Calu3 (cell line): ENCODE data around the gene PGAP3. TPM values are rescaled to one million over a fixed set of nuclear protein-coding genes. Genes with fewer than 3 reads are reported as not detected.

Experiments
- BruUV-seq: library from RNA; stranded (reverse); fragments of 400-500 nt; replicated peaks from 2 replicates; lab custom pipeline; 2021; lab: Mats Ljungman, UMichigan
- CTCF ChIA-PET: fragments of 300-600 bp; sonication (Branson Sonifier 250); formaldehyde crosslinking; loops from one replicate; lab custom pipeline; 2022; ENCODE audit warnings: antibody characterized with exemption; lab: Charles Lee
- DNase-seq: peaks from one replicate; pipeline ENCODE4 v3.0.0; 2022
- H3K27ac Mint-ChIP-seq: one replicate; pipeline ENCODE4 v1.8.0; 2022; ENCODE audit warnings: mixed read lengths; ENCODE audit not compliant: unreplicated experiment
- H3K27me3 Mint-ChIP-seq: one replicate; pipeline ENCODE4 v1.8.0; 2022; ENCODE audit warnings: mixed read lengths; ENCODE audit not compliant: unreplicated experiment
- H3K36me3 Mint-ChIP-seq: one replicate; pipeline ENCODE4 v1.8.0; 2022; ENCODE audit warnings: mild to moderate bottlenecking, moderate library complexity, mixed read lengths; ENCODE audit not compliant: insufficient read depth, unreplicated experiment
- H3K4me1 Mint-ChIP-seq: one replicate; pipeline ENCODE4 v1.8.0; 2022; ENCODE audit warnings: mild to moderate bottlenecking, low read depth, mixed read lengths; ENCODE audit not compliant: unreplicated experiment
- H3K4me3 Mint-ChIP-seq: one replicate; pipeline ENCODE4 v1.8.0; 2022; ENCODE audit warnings: mild to moderate bottlenecking, low read depth, moderate library complexity, mixed read lengths; ENCODE audit not compliant: unreplicated experiment
- H3K9me3 Mint-ChIP-seq: one replicate; pipeline ENCODE4 v1.8.0; 2022; ENCODE audit warnings: low read depth, mixed read lengths; ENCODE audit not compliant: unreplicated experiment
- intact Hi-C: fragments of 100-400 bp; cut with micrococcal nuclease; formaldehyde crosslinking; loops from one replicate; pipeline ENCODE4 v1.10.0; 2022; ENCODE audit not compliant: unreplicated experiment
- total RNA-seq: library from RNA; stranded (reverse); gene quantifications from 2 replicates; pipeline ENCODE4 v1.2.3, GENCODE V29; 2022
- TF ChIP-seq, protein P1 (sequence below): fragments of 200-600 bp; IDR thresholded peaks from one replicate; pipeline ENCODE4 v1.8.0; 2022; ENCODE audit warnings: antibody characterized with exemption; ENCODE audit not compliant: unreplicated experiment

The PGAP3 gene
- total RNA-seq, 1 experiment from 2014 or later, result 1,186 TPM

DNA sequence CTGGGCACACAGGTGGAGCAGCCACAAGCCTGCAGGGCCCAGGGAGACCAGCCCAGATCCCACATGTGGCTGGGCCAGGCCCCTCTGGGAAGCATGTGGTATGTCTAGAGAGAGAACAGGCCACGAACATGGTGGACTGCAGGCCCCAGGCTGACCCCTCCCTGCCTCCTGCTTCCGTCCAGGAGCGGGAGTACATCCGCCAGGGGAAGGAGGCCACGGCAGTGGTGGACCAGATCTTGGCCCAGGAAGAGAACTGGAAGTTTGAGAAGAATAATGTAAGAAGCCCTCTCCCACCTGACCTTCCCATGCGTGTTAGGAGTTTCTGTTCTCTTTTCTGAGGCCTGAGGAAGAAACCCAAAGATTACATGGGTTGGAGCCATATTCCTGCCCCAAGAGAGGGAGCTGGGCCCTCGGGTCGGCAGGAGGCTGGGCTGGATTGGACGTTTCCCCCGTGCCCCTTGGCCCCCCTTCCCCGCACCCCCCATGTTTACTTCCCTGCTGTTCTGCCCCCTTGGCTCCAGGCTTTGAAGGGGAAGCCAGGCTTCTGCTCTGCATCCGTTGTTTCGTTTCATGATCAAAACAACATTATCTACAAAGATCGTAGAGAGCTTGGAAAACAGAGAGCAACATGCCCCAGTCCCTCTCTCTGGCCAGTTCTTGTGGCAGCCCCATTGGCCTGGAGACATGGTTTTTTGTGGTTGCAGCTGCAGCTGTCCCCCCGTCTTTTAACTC lies 28.4 kb downstream of the PGAP3 start:
- TF ChIP-seq, protein P1, sequence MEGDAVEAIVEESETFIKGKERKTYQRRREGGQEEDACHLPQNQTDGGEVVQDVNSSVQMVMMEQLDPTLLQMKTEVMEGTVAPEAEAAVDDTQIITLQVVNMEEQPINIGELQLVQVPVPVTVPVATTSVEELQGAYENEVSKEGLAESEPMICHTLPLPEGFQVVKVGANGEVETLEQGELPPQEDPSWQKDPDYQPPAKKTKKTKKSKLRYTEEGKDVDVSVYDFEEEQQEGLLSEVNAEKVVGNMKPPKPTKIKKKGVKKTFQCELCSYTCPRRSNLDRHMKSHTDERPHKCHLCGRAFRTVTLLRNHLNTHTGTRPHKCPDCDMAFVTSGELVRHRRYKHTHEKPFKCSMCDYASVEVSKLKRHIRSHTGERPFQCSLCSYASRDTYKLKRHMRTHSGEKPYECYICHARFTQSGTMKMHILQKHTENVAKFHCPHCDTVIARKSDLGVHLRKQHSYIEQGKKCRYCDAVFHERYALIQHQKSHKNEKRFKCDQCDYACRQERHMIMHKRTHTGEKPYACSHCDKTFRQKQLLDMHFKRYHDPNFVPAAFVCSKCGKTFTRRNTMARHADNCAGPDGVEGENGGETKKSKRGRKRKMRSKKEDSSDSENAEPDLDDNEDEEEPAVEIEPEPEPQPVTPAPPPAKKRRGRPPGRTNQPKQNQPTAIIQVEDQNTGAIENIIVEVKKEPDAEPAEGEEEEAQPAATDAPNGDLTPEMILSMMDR, result no peak
- H3K9me3 Mint-ChIP-seq, result no peaks in the 10 kb centered on the region
- H3K36me3 Mint-ChIP-seq, result peaks cover 92% of the 10 kb centered on the region
- peaks cover 26% of the 10 kb centered on the region for H3K4me1 Mint-ChIP-seq
- CTCF ChIA-PET, result interaction anchor here (0.5 to 161.2 kb wide), 12 partner anchors 39 to 1897 kb away, joined by 3 to 42089 read pairs (median 7); partner anchors contain the start of genes ERBB2, GRB7, GSDMA and GSDMB
- no TSS peak for BruUV-seq
- intact Hi-C loops, result no loop called here
- H3K4me3 Mint-ChIP-seq, result no peak overlapping the region
- DNase-seq, result peak; percentile 83
- no peaks in the 10 kb centered on the region for H3K27me3 Mint-ChIP-seq
- no peak overlapping the region for H3K27ac Mint-ChIP-seq

DNA sequence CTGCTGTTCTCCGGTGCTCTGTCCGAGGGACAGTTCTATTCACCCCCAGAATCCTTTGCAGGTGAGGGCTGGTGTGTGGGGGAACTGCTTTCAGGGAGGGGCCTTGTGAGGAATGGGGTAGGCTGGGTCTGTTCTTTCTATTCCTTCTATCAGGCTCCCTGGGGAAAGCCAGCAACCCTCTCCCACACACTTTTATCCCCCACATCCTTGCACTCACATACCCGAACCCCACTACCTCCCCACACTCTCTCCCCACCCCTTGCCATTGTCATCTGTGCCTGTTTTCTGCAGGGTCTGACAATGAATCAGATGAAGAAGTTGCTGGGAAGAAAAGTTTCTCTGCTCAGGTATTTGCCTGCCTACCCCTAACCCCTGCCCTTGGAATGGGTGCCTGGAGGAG lies 29.1 kb downstream of the PGAP3 start:
- Mint-ChIP-seq H3K27me3 (no peaks in the 10 kb centered on the region), H3K9me3 (no peaks in the 10 kb centered on the region), H3K27ac (no peak overlapping the region), H3K4me3 (no peak overlapping the region), H3K36me3 (peaks cover 89% of the 10 kb centered on the region), H3K4me1 (peaks cover 22% of the 10 kb centered on the region)
- BruUV-seq, result no TSS peak
- DNase-seq, result no peak
- CTCF ChIA-PET, result interaction anchor here (0.6 to 161.2 kb wide), 9 partner anchors 32 to 308 kb away, joined by 3 to 42089 read pairs (median 254); partner anchors contain the start of genes ERBB2, GRB7, GSDMA and GSDMB
- TF ChIP-seq, protein P1, result no peak
- intact Hi-C loops, result no loop called here

DNA sequence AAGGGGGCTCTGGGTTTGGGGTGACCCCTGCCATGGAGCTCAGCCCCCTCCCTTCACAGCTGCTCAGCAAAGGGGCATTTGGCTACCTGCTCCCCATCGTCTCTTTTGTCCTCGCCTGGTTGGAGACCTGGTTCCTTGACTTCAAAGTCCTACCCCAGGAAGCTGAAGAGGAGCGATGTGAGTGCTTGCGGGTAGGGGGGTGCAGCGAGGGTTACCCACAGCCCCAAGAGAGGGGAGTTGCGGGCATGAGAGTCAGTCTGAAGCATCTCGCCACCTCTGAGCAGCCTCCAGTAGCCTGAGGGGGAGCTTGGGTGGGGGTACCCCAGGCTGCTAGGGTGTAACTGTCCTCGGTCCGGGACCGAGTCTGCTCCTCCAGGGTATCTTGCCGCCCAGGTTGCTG lies 29.5 kb downstream of the PGAP3 start:
- H3K27ac Mint-ChIP-seq, result no peak overlapping the region
- H3K27me3 Mint-ChIP-seq, result no peaks in the 10 kb centered on the region
- H3K36me3 Mint-ChIP-seq, result peaks cover 89% of the 10 kb centered on the region
- CTCF ChIA-PET, result interaction anchor here (0.5 to 161.2 kb wide), 11 partner anchors 32 to 818 kb away, joined by 3 to 42089 read pairs (median 13); partner anchors contain the start of genes ERBB2, GRB7, GSDMA and GSDMB
- H3K4me1 Mint-ChIP-seq, result peaks cover 22% of the 10 kb centered on the region
- TF ChIP-seq, protein P1, result no peak
- intact Hi-C loops, result no loop called here
- no peak for DNase-seq
- H3K9me3 Mint-ChIP-seq, result no peaks in the 10 kb centered on the region
- no peak overlapping the region for H3K4me3 Mint-ChIP-seq
- no TSS peak for BruUV-seq

DNA sequence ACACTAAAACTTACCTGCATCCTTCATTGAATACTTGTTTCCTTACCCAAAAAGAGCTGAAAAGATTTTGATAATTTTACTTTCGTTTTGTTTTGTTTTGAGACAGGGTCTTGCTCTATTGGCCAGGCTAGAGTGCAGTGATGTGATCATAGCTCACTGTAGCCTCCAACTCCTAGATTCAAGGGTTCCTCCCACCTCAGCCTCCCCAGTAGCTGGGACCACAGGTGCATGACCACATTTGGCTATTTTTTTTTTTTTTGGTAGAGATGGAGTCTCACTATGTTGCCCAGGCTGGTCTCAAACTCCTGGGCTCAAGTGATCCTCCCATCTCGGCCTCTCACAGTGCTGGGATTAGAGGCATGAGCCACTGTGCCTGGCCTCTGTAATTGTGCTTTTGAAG lies 32.8 kb downstream of the PGAP3 start:
- intact Hi-C loops, result no loop called here
- CTCF ChIA-PET, result interaction anchor here (0.6 to 161.2 kb wide), 41 partner anchors 35 to 1186 kb away, joined by 3 to 42089 read pairs (median 7); partner anchors contain the start of genes CASC3, ERBB2, GRB7 and GSDMA
- TF ChIP-seq, protein P1, result no peak
- H3K4me1 Mint-ChIP-seq, result peaks cover 23% of the 10 kb centered on the region
- no peak for DNase-seq
- H3K27ac Mint-ChIP-seq, result no peak overlapping the region
- no peak overlapping the region for H3K4me3 Mint-ChIP-seq
- H3K9me3 Mint-ChIP-seq, result no peaks in the 10 kb centered on the region
- BruUV-seq, result TSS peak; percentile 30
- no peaks in the 10 kb centered on the region for H3K27me3 Mint-ChIP-seq
- H3K36me3 Mint-ChIP-seq, result peaks cover 70% of the 10 kb centered on the region
